Measurements from ENCODE around the gene LCN9. TPM values are rescaled to one million over a fixed set of nuclear protein-coding genes. Genes with fewer than 3 reads are reported as not detected.

LCN9 gene
- total and polyA plus RNA-seq, 2 experiments from 2014 or later: not detected

- ATAC-seq (no peak), DNase-seq (ENCODE audit: low spot score) (no peak)
- H3K4me3 Mint-ChIP-seq: no peak overlapping the region
- no peaks in the 10 kb centered on the region for H3K4me1 Mint-ChIP-seq
- H3K9me3 Mint-ChIP-seq: no peaks in the 10 kb centered on the region
- H2AFZ ChIP-seq: no peak overlapping the region
- H3K4me1 ChIP-seq (ENCODE audit: insufficient read depth): no peaks in the 10 kb centered on the region
- H3F3A ChIP-seq (replicated peaks; ENCODE audit: low read depth): no peaks in the 10 kb centered on the region
- H3K36me3 ChIP-seq (ENCODE audit: insufficient read depth): no peaks in the 10 kb centered on the region
- H3K27me3 Mint-ChIP-seq (ENCODE audit: insufficient read depth, low read depth, poor library complexity): peaks cover 7% of the 10 kb centered on the region
- H3K4me3 ChIP-seq: no peak overlapping the region
- no peak overlapping the region for H3K27ac ChIP-seq (ENCODE audit: low read depth)
- no peak for TF ChIP-seq EZH2 (IDR thresholded peaks at IDR 0.05; ENCODE audit: low read depth, unreplicated experiment)
- TF ChIP-seq EZH2phosphoT487 (IDR thresholded peaks at IDR 0.05; ENCODE audit: unreplicated experiment): no peak
- no peak for TF ChIP-seq NANOG (IDR thresholded peaks at IDR 0.05; ENCODE audit: borderline replicate concordance)
- no peak for TF ChIP-seq POLR2AphosphoS5 (IDR thresholded peaks at IDR 0.05; ENCODE audit: low read depth)
- no peak for TF ChIP-seq ZNF114 (CRISPR knock-in tag; IDR thresholded peaks at IDR 0.05)
- TF ChIP-seq JUNB (IDR thresholded peaks at IDR 0.05; ENCODE audit: unreplicated experiment): no peak
- no peak for TF ChIP-seq STAT1 (IDR thresholded peaks at IDR 0.05; ENCODE audit: unreplicated experiment)
- TF ChIP-seq ZNF331 (CRISPR knock-in tag; IDR thresholded peaks at IDR 0.05; ENCODE audit: low read depth): no peak
- TF ChIP-seq, protein P1, sequence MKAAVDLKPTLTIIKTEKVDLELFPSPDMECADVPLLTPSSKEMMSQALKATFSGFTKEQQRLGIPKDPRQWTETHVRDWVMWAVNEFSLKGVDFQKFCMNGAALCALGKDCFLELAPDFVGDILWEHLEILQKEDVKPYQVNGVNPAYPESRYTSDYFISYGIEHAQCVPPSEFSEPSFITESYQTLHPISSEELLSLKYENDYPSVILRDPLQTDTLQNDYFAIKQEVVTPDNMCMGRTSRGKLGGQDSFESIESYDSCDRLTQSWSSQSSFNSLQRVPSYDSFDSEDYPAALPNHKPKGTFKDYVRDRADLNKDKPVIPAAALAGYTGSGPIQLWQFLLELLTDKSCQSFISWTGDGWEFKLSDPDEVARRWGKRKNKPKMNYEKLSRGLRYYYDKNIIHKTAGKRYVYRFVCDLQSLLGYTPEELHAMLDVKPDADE (IDR thresholded peaks at IDR 0.05): no peak
- no peak for TF ChIP-seq REST (IDR thresholded peaks at IDR 0.05; ENCODE audit: unreplicated experiment)
- no peak for TF ChIP-seq CTCF (conservative IDR thresholded peaks at IDR 0.05; ENCODE audit: low read depth in 2 of 2)
- TF ChIP-seq CREB1 (CRISPR knock-in tag; IDR thresholded peaks at IDR 0.05; ENCODE audit: low read depth): no peak
- TF ChIP-seq, protein P2, sequence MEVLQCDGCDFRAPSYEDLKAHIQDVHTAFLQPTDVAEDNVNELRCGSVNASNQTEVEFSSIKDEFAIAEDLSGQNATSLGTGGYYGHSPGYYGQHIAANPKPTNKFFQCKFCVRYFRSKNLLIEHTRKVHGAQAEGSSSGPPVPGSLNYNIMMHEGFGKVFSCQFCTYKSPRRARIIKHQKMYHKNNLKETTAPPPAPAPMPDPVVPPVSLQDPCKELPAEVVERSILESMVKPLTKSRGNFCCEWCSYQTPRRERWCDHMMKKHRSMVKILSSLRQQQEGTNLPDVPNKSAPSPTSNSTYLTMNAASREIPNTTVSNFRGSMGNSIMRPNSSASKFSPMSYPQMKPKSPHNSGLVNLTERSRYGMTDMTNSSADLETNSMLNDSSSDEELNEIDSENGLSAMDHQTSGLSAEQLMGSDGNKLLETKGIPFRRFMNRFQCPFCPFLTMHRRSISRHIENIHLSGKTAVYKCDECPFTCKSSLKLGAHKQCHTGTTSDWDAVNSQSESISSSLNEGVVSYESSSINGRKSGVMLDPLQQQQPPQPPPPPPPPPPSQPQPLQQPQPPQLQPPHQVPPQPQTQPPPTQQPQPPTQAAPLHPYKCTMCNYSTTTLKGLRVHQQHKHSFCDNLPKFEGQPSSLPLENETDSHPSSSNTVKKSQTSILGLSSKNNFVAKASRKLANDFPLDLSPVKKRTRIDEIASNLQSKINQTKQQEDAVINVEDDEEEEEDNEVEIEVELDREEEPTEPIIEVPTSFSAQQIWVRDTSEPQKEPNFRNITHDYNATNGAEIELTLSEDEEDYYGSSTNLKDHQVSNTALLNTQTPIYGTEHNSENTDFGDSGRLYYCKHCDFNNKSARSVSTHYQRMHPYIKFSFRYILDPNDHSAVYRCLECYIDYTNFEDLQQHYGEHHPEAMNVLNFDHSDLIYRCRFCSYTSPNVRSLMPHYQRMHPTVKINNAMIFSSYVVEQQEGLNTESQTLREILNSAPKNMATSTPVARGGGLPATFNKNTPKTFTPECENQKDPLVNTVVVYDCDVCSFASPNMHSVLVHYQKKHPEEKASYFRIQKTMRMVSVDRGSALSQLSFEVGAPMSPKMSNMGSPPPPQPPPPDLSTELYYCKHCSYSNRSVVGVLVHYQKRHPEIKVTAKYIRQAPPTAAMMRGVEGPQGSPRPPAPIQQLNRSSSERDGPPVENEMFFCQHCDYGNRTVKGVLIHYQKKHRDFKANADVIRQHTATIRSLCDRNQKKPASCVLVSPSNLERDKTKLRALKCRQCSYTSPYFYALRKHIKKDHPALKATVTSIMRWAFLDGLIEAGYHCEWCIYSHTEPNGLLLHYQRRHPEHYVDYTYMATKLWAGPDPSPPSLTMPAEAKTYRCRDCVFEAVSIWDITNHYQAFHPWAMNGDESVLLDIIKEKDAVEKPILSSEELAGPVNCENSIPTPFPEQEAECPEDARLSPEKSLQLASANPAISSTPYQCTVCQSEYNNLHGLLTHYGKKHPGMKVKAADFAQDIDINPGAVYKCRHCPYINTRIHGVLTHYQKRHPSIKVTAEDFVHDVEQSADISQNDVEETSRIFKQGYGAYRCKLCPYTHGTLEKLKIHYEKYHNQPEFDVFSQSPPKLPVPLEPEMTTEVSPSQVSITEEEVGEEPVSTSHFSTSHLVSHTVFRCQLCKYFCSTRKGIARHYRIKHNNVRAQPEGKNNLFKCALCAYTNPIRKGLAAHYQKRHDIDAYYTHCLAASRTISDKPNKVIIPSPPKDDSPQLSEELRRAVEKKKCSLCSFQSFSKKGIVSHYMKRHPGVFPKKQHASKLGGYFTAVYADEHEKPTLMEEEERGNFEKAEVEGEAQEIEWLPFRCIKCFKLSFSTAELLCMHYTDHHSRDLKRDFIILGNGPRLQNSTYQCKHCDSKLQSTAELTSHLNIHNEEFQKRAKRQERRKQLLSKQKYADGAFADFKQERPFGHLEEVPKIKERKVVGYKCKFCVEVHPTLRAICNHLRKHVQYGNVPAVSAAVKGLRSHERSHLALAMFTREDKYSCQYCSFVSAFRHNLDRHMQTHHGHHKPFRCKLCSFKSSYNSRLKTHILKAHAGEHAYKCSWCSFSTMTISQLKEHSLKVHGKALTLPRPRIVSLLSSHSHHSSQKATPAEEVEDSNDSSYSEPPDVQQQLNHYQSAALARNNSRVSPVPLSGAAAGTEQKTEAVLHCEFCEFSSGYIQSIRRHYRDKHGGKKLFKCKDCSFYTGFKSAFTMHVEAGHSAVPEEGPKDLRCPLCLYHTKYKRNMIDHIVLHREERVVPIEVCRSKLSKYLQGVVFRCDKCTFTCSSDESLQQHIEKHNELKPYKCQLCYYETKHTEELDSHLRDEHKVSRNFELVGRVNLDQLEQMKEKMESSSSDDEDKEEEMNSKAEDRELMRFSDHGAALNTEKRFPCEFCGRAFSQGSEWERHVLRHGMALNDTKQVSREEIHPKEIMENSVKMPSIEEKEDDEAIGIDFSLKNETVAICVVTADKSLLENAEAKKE (CRISPR knock-in tag; IDR thresholded peaks at IDR 0.05): no peak
- H3K27me3 ChIP-seq (ENCODE audit: insufficient read depth): 0 out of 2 replicates have a peak, but pooled peaks cover 3% of the 10 kb centered on the region
- no peaks in the 10 kb centered on the region for H3K79me2 ChIP-seq (replicated peaks; ENCODE audit: insufficient read depth)
- no peak overlapping the region for H3K27ac Mint-ChIP-seq
- no peaks in the 10 kb centered on the region for H3K36me3 Mint-ChIP-seq (ENCODE audit: low read depth)
- no peaks in the 10 kb centered on the region for H3K9me2 ChIP-seq (ENCODE audit: insufficient read depth)
- no peak overlapping the region for H3K4me2 ChIP-seq
- no peaks in the 10 kb centered on the region for H4K20me1 ChIP-seq (replicated peaks; ENCODE audit: insufficient read depth)
These were observed 33.3 kb downstream of the LCN9 start for GRCh38 chr9:135696446-135696845.
